Hematopoietic multipotent progenitor cell treated with erythropoietin and hydrocortisone succinate and interleukin-3 and kit ligand, for 17 days (in vitro differentiated cells): ENCODE data around the gene ZFC3H1.
"Not testable (repeated sequence)": the region's sequence is repeated elsewhere in the genome, so short reads cannot be mapped to it uniquely, and the experiment has no call there.

ENCODE experiments used
- DNase-seq: peaks from one replicate; pipeline ENCODE4 v3.0.0-alpha.2; 2015; ENCODE audit warnings: low spot score

ZFC3H1 gene

GRCh38 chr12:71663561-71664410, at the start of gene ZFC3H1, which contains the start of gene THAP2:
Gene ZFC3H1, minus strand, starts transcription at chr12:71663848. Its CDS starts 238 bp downstream, at chr12:71663610.
Gene THAP2, plus strand, starts transcription at chr12:71664301. Its CDS starts 209 bp downstream, at chr12:71664510.
- DNase-seq, result peak; percentile 97

GRCh38 chr12:71710276-71711125, 46.9 kb upstream of the ZFC3H1 start:
- no peak for DNase-seq

GRCh38 chr12:71708658-71709057, 45.0 kb upstream of the ZFC3H1 start:
- no peak for DNase-seq

DNA sequence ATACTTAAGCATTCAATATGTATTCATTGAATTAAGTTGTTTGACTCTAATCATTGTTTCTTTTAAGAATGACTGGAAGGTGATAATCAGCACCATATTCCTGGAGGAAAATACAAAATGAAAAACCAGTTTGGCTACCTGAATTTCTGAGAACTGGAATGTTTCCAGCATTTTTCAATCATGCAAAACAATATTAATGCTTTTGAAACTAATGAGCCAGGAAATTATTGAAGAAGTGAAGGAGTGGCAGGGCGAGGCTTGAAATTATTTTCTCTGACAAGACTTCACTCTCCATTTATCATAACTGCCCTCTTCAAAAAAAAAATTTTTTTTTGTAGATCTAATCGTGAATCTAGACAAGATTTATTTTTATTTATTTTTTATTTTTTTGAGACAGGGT, 41.3 kb upstream of the ZFC3H1 start:
- DNase-seq, result no peak

- no peak for DNase-seq
These were observed 39.6 kb upstream of the ZFC3H1 start for GRCh38 chr12:71703206-71703605.

- DNase-seq, result no peak
These were observed 38.9 kb upstream of the ZFC3H1 start for GRCh38 chr12:71702590-71702989.

- DNase-seq, result not testable (repeated sequence)
These were observed 38.5 kb upstream of the ZFC3H1 start for GRCh38 chr12:71702181-71702580.

- DNase-seq, result no peak
These were observed 32.1 kb upstream of the ZFC3H1 start for GRCh38 chr12:71695782-71696181.

- no peak for DNase-seq
These were observed 30.6 kb upstream of the ZFC3H1 start for GRCh38 chr12:71694099-71694820.

DNA sequence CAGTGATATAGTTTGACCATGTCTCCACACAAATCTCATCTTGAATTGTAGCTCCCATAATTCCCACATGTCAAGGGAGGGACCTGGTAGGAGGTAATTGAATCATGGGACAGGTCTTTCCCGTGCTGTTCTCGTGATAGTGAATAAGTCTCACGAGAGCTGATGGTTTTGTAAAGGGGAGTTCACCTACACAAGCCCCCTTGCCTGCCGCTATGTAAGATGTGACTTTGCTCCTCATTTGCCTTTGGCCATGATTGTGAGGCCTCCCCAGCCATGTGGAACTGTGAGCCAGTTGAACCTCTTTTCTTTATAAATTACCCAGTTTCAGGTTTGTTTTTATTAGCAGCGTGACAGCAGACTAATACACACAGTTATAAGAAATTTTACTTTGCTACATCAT, 30.0 kb upstream of the ZFC3H1 start:
- DNase-seq, result not testable (repeated sequence)

GRCh38 chr12:71693126-71693525, 29.5 kb upstream of the ZFC3H1 start:
- DNase-seq, result no peak

DNA sequence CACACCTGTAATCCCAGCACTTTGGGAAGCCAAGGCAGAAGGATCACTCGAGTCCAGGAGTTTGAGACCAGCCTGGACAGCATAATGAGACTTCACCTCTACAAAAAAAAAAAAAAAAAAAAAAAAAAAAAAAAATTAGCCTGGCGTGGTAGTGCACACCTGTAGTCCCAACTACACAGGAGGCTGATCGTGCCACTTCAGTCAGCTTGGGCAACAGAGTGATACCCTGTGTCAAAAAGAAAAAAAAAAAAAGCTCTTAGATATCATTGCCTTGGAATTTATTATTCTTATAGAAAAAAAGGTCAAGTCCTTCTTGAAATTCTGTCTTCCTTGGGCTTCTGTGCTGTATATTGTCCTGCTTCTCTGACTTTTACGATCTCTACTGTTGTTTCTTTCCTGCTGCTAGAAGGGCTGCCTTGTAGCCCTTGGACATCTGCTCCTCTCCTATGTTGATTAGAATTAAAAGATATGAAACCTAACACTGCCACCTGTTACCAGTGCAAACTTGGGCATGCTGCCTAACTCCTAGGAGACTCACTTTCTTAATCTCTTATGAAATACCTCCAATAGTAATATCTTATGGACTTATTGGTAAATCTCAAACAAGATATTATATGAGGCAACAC, 28.0 kb upstream of the ZFC3H1 start:
- no peak for DNase-seq

GRCh38 chr12:71688961-71689570, 25.4 kb upstream of the ZFC3H1 start:
- no peak for DNase-seq

DNA sequence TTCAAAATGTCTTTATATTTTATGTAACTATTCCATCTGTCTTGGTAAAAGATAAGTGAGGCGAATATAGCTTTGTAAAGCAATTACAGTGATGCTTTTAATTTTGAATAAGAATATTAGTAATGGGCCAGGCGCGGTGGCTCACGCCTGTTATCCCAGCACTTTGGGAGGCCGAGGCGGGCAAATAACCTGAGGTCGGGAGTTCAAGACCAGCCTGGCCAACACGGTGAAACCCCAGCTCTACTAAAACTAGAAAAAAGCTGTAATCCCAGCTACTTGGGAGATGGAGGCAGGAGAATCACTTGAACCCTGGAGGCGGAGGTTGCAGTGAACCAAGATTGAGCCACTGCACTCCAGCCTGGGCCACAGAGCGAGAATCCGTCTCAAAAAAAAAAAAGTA, 23.5 kb upstream of the ZFC3H1 start:
- not testable (repeated sequence) for DNase-seq

- DNase-seq, result no peak
These were observed 23.0 kb upstream of the ZFC3H1 start for GRCh38 chr12:71686658-71687025.

DNA sequence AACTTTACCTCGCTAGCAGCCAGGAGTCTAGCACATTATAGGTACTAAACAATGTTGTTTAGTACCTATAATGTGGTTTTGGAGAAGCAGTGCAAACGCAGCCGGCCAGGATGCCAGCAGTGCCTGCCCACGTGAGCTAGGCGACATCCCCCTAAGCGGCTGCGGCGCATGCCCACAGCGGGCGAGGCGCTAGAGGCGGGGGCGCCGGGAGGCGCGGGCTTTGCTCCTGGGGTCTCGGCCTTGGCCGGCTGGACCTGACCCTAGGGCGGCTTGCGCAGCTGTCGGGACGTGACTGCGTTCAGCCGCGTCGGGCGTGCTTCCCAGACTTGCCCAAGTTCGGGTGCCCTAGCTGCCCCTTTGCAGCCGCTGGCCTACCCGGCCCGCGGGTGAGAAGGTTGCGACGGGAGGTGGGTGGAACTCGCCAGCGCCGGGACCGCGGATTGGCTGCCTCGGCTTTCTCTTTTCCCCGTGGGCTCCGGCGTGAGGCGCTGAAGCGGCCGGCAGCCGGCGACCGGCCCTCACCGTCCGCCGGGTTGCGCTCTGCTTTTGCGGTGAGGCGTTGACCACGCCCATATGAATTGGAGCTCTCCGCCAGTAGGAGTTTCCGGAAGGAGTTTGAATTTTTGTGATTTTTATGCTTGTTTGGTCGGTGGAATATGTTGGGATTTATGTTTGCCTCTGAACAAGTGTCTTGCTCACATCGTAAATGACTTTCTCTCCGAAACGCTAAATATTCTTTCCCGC, 22.4 kb upstream of the ZFC3H1 start, which contains the start of gene TMEM19:
Gene TMEM19 (plus strand): TSS at position 169 of the 744 bp plus-strand sequence. CDS start 599 bp downstream, outside the sequence.
- peak; percentile 88 for DNase-seq

- DNase-seq, result no peak
These were observed 21.8 kb upstream of the ZFC3H1 start for GRCh38 chr12:71685312-71685906.

DNA sequence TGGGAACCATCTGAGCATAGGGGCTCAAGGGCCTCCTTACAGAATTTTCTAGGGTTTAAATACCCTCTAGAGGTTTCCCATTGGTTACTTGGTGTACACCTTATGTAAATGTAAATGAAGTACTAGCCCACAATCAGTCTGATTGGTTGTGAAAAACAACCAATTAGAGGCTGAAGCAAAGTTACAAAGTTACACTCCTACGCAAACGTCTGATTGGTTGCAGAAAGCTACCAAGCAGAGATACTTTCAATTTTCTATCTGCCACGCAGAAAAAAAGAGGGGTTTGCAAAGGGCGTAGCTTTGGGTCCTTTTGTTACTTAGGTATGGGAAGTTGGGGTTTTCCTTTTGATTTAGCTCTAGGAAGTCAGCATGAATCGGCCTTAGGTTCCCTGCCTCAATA, 20.4 kb upstream of the ZFC3H1 start:
- DNase-seq, result no peak

DNA sequence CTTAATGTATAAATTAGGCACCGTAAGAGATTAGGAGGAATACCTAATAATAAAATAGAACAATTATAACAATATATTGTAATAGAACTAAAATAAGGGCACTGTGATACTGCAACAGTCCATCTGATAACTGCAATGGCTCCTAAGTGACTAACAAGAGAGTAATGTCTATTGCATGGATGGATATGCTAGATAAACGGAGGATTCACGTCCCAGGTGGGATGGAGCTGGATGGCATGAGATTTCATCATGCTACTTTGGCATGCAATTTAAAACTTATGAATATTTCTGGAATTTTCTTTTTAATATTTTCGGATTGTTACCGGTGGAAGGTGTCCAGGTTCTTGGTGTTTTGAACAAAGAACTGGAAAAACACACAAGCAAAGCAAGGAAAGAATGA, 20.0 kb upstream of the ZFC3H1 start:
- DNase-seq, result no peak

DNA sequence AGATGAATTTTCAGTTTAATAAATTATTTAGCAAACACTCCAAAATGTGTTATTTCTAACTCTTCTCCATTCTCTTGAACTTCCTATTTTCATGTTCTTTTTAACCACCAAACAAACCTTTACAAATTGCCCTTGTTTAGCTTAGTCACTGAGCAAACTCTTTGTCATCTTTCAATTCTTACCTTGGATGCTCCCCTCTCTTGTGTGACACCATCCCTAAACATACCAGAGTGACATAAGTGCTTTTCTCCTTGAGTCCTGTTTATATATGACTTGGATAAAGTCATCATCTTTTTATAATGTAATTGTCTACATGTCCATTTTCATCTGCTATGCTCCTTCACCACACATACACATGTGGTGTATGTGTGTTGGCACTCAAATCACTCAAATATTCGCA, 18.8 kb upstream of the ZFC3H1 start:
- no peak for DNase-seq
